NK-92 treated with Interleukin-12 subunit alpha and Interleukin-12 subunit beta, amount 100 ng/mL, for 24 hours (cell line): ENCODE data around the gene MRPS22.
"Not testable (repeated sequence)": the region's sequence is repeated elsewhere in the genome, so short reads cannot be mapped to it uniquely, and the experiment has no call there.

Experiments
- DNase-seq: peaks from one replicate; lab custom pipeline; 2025; lab: John Stamatoyannopoulos, UW

The MRPS22 gene

DNA sequence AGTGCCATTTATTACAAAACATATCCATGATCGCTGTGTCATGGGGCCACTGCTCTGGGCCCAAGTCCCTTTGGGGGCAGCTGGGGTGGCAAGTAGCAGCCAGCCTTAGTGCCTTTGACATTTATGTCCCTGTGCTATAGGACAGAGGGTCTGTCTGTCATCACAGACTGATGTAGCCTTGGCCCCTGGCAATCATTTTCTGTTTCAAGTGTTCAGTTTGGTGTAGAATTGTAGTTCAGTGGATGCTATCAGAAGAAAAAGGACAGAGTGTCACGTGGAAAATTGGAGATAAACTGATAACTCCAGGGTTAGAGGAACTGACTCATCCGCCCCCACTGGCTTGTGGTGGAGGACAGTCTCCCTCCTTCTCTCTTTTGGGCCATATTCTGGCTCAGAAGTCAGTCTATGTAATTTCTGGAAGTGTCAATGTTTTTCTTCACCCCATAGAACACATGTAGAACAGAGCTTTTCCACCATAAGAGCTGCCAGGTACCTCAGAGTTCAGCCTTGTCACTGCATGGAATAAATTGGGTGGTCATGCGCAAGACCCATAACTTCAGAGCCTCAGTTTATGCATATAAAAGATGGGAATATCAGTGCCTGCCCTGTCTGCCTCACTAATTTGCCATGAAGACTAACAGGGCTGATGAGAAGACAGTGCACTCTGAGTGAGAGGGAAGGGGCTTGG lies 4.5 kb upstream of the MRPS22 start:
- DNase-seq, result no peak

- no peak for DNase-seq
These were observed 3.0 kb upstream of the MRPS22 start for GRCh38 chr3:139340784-139341183.

- DNase-seq, result no peak
These were observed 1.8 kb upstream of the MRPS22 start for GRCh38 chr3:139342054-139342453.

- no peak for DNase-seq
These were observed 3.0 kb downstream of the MRPS22 start for GRCh38 chr3:139346771-139347170.

DNA sequence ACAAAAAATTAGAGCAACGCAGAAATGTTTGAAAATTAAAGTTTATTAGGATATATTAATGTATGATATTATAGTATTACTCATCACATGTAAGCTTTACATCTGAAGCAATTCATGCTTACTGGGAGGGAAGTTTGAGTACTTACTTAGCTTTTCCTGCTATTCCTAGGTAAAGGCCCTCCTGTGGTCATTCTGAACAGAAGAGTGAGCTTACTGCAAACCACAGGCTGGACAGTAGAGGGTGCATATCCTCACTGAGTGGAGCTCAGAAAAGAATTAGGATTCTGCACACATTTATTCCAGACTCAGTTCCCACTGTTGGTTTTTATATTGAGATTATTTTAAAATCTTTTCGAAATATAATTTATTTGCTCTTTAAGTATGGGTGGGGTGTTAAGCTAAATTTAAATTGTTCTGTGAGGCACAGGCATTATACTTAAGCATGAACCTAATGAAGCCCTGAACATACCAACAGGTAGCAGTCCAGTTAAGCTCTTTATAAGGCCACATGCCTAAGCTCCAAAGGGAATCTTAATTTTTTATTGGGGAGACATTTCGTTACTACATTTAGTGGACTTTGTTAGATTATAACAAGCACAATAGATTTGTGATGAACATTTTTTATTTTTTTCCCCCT lies 10.2 kb downstream of the MRPS22 start:
- DNase-seq, result no peak

DNA sequence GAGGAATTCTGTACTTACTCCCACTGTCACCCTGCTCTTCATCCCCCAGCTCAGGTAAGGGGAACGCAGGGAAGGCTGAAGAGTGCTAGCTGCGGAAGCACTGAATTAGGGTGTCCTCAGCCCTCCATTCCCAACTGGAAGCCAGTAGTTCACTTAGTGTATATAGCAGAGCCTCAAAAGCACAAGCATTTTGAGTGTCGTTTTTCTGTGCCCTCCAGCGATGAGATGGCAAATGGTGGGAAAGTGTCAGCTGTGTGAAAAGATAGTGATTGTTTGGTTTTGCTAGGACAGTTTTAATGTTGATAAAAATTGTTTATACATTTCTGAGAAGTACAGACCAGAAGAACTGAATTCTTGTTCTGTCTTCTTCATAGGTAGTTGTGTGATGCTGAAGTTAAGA lies 10.8 kb downstream of the MRPS22 start:
- no peak for DNase-seq

- no peak for DNase-seq
These were observed 11.7 kb downstream of the MRPS22 start for GRCh38 chr3:139355476-139355875.

DNA sequence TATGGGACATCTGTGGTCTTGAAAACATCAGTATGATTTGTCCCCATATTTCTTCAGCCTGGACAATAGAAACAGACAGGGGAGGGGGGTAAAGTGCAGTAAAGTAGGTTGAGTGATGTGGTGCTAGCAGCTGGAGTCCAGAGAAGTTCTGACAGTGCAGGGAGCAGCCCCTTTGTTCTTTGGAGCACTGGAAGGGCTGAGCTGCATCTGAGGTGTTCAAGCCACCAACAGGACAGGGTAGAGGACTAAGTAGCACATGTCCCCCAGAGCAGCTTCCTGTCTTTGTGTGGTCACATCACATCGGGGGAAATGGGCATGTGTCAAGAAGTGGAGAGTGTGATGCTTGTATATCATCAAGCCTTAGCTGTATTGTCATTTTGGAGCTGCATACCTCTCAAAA lies 12.1 kb downstream of the MRPS22 start:
- DNase-seq, result no peak

- no peak for DNase-seq
These were observed 14.1 kb downstream of the MRPS22 start for GRCh38 chr3:139357899-139358298.

DNA sequence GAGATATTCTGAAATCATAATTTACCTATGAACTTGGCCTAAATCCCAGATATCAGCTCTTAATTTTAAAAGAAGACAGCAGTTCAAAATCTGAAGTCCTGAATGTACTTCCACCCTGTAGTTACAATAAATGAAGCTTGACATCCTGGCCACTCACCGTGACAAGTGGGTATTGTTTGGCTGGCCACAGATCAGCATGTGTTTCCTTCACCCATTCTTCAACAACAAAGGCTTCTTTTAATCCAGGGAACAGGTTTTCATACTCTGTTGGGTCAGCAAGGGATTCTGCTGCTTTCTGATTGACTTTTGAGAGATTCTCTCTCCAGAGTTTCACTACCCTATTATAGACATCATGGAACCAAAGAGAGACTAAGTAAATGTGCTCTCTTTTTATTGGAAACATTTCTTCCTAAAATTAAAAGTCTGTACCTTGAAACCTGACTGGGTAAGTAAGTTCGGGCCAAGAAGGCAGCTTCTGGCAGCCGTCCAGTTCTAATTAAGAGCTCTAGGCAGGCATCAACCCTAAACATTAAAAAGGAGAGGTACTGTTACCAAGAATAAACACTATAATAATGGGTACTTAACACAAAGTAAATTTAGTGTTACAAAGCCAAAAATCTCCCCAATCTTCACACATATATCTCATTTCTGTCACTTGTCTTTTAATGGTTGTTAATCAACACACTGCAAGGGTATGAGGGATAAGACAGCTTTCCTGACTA lies 15.2 kb downstream of the MRPS22 start:
- no peak for DNase-seq

DNA sequence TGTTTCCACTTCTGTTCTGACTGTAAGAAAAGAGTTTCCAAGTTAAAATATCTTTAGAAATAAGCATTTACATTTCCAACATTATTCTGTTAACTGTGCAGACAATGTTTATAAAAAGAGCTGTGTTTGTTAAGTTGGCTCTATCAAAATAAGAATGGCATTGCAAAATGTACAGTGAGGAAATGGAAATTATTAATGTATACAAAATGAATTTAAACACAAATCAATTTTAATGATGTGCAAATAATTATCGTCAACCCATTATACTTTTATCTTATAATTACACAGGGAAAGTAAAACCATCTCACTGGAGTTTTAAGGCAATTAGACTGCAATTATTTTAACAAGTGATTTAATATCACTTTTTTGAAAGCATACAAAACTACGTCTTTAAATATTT lies 17.5 kb downstream of the MRPS22 start:
- DNase-seq, result no peak

DNA sequence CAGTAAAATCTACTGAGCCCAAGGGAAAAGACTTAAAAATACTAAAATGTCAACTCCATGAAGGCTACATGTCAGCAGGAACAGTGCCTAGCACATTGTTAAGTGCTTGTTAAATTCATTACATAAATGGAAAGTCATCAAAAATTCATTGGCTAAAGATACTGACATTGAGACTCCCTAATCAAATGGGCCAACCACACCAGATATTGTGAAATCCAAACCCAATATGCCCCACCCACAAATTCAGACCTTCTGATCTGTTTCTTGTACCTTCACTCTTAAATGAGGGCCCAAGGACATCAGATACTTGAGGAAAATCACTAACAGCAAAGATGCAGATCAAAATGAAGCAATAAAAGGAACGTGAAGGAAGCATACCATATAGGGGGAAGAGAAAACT lies 20.7 kb downstream of the MRPS22 start:
- DNase-seq, result no peak

- DNase-seq, result no peak
These were observed 30.3 kb downstream of the MRPS22 start for GRCh38 chr3:139374099-139374498.

- no peak for DNase-seq
These were observed 33.6 kb downstream of the MRPS22 start for GRCh38 chr3:139377378-139377777.

DNA sequence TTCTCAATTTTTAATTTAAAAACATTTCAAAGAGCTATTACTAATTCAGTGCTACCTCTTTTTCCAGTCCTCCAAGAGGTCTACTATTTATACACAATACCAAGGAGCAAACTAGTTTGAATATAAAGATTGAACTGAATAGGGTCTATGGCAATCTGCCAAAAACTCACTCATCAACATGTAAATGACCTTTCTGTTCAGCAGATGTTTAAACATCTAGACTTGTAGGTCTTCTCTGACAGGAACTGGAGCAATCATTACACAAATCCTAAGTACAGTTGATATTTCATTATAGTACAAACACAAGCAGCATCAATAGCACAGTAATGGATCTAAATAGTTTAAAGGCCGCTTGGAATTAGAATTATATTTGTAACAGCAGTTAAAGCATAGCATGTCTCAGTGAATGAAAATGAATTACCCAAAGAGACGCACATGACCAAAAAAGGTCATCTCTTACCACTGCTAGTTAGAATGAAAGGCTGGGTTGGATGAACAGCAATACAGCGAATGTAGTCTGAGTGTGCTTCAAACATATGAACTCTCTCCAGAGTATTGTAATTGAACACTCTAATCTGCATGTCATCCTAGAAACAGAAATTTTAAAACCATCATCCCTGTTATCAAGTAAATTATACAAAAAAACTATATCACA lies 34.9 kb downstream of the MRPS22 start:
- no peak for DNase-seq

GRCh38 chr3:139380575-139380974 lies 36.8 kb downstream of the MRPS22 start:
- no peak for DNase-seq

- not testable (repeated sequence) for DNase-seq
These were observed 38.5 kb downstream of the MRPS22 start for GRCh38 chr3:139382291-139382690.

DNA sequence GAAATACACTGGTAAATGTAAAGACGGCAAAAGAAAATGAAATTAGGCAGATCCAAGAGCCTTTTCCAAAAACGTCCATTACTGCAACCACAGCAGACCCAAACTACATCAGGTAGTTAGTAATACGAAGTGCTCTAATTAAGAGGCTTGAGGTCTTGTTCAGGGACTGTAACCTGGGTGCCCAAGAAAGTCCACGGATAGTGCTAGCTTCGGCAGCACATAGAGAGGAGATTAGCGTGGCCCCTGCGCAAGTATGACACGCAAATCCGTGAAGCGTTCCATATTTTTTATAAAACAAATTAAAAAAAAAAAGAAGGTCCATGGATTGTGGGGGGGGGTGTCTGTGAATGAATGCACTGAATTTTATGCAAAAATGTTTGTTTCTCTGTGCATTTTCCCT lies 44.3 kb downstream of the MRPS22 start:
- DNase-seq, result no peak

GRCh38 chr3:139388821-139389551 lies 45.2 kb downstream of the MRPS22 start:
- DNase-seq, result no peak

- DNase-seq, result peak; percentile 97
These were observed 45.9 kb downstream of the MRPS22 start, which contains the start of gene COPB2 for GRCh38 chr3:139389552-139390368. Gene COPB2 (minus strand): TSS chr3:139389647. CDS start chr3:139389550, 97 bp downstream.

DNA sequence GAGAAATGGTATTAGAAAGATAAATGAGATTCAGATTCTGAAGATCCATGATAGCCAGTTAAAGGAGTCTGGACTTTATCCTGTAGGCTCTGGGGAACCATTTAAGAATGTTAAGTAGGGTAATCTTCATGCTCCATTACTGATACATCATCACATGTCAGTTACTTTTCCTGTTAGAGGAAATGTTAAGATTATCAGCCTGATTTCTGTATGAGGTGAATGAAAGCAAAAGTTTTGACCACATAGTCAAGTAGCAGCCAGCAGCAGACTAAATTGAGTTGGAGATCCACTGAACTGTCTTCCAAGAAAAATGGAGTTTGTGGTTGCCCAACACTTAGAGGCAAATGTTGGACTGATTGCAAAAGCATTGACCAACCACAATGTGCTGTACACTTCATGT lies 50.3 kb downstream of the MRPS22 start:
- no peak for DNase-seq
